Subcutaneous abdominal adipose tissue (tissue), 5 donors: ENCODE measurements around the gene RNF39.

Source experiments
- H3K27ac ChIP-seq: one replicate; pipeline ENCODE4 v1.7.0; 2013; ENCODE audit warnings: low read depth, mild to moderate bottlenecking, inconsistent platforms, low read length, moderate library complexity
- H3K27me3 ChIP-seq, 5 donors: one replicate each; pipeline ENCODE4 v1.7.0; 2013; ENCODE audit warnings: low read length in 5 of 5, inconsistent platforms in 1 of 5; ENCODE audit not compliant: control insufficient read depth in 5 of 5, insufficient read depth in 4 of 5
- H3K36me3 ChIP-seq, 5 donors: one replicate each; pipeline ENCODE4 v1.7.0; 2013; ENCODE audit warnings: low read length in 5 of 5; ENCODE audit not compliant: control insufficient read depth in 5 of 5, insufficient read depth in 5 of 5
- H3K4me1 ChIP-seq, 5 donors: one replicate each; pipeline ENCODE4 v1.7.0; 2013; ENCODE audit warnings: low read length in 5 of 5, mild to moderate bottlenecking in 3 of 5, moderate library complexity in 1 of 5; ENCODE audit not compliant: control insufficient read depth in 5 of 5, insufficient read depth in 5 of 5
- H3K4me3 ChIP-seq, 5 donors: one replicate each; pipeline ENCODE4 v1.7.0; 2013; ENCODE audit warnings: low read length in 5 of 5, low read depth in 1 of 5
- H3K9ac ChIP-seq, 5 donors: one replicate each; pipeline ENCODE4 v1.7.0; 2013; ENCODE audit warnings: low read length in 5 of 5, mild to moderate bottlenecking in 4 of 5, moderate library complexity in 3 of 5
- H3K9me3 ChIP-seq, 5 donors: one replicate each; pipeline ENCODE4 v1.7.0; 2013; ENCODE audit warnings: low read length in 5 of 5; ENCODE audit not compliant: control insufficient read depth in 5 of 5
- donor health status: healthy.
- donor health status: healthy.
- donor health status: healthy.
- donor health status: healthy.
- donor health status: healthy.

Gene RNF39

GRCh38 chr6:30073489-30074235, 1.9 kb downstream of the RNF39 start:
- H3K36me3 ChIP-seq, result peaks cover 0 to 15% (median 11%) of the 10 kb centered on the region in 5 donors
- no peak overlapping the region for H3K9ac ChIP-seq
- H3K9me3 ChIP-seq, result no peaks in the 10 kb centered on the region
- no peak overlapping the region for H3K4me3 ChIP-seq
- peaks cover 0 to 25% (median 24%) of the 10 kb centered on the region in 5 donors for H3K4me1 ChIP-seq
- H3K27me3 ChIP-seq, result peaks cover 44 to 60% (median 53%) of the 10 kb centered on the region in 5 donors
- H3K27ac ChIP-seq, result no peak overlapping the region

GRCh38 chr6:30071858-30072257, 3.7 kb downstream of the RNF39 start:
- Histone ChIP-seq H3K9me3 (no peaks in the 10 kb centered on the region), H3K27me3 (peaks cover 44 to 56% (median 48%) of the 10 kb centered on the region in 5 donors), H3K27ac (no peak overlapping the region), H3K4me3 (peak overlapping the region in 1 of 5 donors; percentile 5), H3K4me1 (peaks cover 0 to 37% (median 31%) of the 10 kb centered on the region in 5 donors), H3K9ac (no peak overlapping the region), H3K36me3 (peaks cover 0 to 19% (median 11%) of the 10 kb centered on the region in 5 donors)

- peak overlapping the region in 3 of 5 donors; percentile 5 to 40 (median 18) for H3K4me3 ChIP-seq
- H3K9ac ChIP-seq, result no peak overlapping the region
- H3K27ac ChIP-seq, result no peak overlapping the region
- H3K4me1 ChIP-seq, result peaks cover 3 to 42% (median 36%) of the 10 kb centered on the region in 5 donors
- H3K9me3 ChIP-seq, result no peaks in the 10 kb centered on the region
- H3K27me3 ChIP-seq, result peaks cover 44 to 55% (median 48%) of the 10 kb centered on the region in 5 donors
- H3K36me3 ChIP-seq, result peaks cover 0 to 19% (median 11%) of the 10 kb centered on the region in 5 donors
These were observed 4.3 kb downstream of the RNF39 start for GRCh38 chr6:30071081-30071818.

GRCh38 chr6:30067460-30068139, 8.0 kb downstream of the RNF39 start:
- Histone ChIP-seq H3K9ac (peak overlapping the region; percentile 75 to 92 (median 80)), H3K4me1 (peaks cover 3 to 38% (median 30%) of the 10 kb centered on the region in 5 donors), H3K4me3 (peak overlapping the region; percentile 86 to 97 (median 88)), H3K36me3 (peaks cover 0 to 19% (median 14%) of the 10 kb centered on the region in 5 donors), H3K27ac (peak overlapping the region; percentile 87), H3K27me3 (peaks cover 14 to 19% (median 15%) of the 10 kb centered on the region in 5 donors), H3K9me3 (no peaks in the 10 kb centered on the region)

GRCh38 chr6:30066577-30067459, 8.8 kb downstream of the RNF39 start, which contains the start of gene PPP1R11:
Gene PPP1R11 (plus strand): TSS chr6:30067198. CDS start chr6:30067411, 213 bp downstream.
- Histone ChIP-seq H3K27me3 (peaks cover 6 to 12% (median 11%) of the 10 kb centered on the region in 5 donors), H3K4me3 (peak within 1 kb of the TSS; percentile 86 to 97 (median 88)), H3K36me3 (peaks cover 0 to 19% (median 14%) of the 10 kb centered on the region in 5 donors), H3K9me3 (no peaks in the 10 kb centered on the region), H3K4me1 (peaks cover 7 to 42% (median 35%) of the 10 kb centered on the region in 5 donors), H3K27ac (peak within 1 kb of the TSS; percentile 87), H3K9ac (peak within 1 kb of the TSS; percentile 77 to 92 (median 80))

- peaks cover 12 to 39% (median 36%) of the 10 kb centered on the region in 5 donors for H3K4me1 ChIP-seq
- H3K9ac ChIP-seq, result peak overlapping the region; percentile 33 to 77 (median 64)
- H3K9me3 ChIP-seq, result no peaks in the 10 kb centered on the region
- H3K4me3 ChIP-seq, result peak overlapping the region; percentile 86 to 97 (median 88)
- peaks cover 0 to 5% (median 4%) of the 10 kb centered on the region in 5 donors for H3K27me3 ChIP-seq
- peaks cover 0 to 19% (median 14%) of the 10 kb centered on the region in 5 donors for H3K36me3 ChIP-seq
- peak overlapping the region; percentile 87 for H3K27ac ChIP-seq
These were observed 9.5 kb downstream of the RNF39 start for GRCh38 chr6:30066082-30066481.

GRCh38 chr6:30063315-30063714, 12.3 kb downstream of the RNF39 start:
- Histone ChIP-seq H3K4me3 (no peak overlapping the region), H3K4me1 (peaks cover 23 to 50% (median 44%) of the 10 kb centered on the region in 5 donors)

GRCh38 chr6:30062471-30063178, 12.9 kb downstream of the RNF39 start:
- no peak overlapping the region for H3K27ac ChIP-seq
- peaks cover 23 to 43% (median 38%) of the 10 kb centered on the region in 5 donors for H3K4me1 ChIP-seq
- H3K36me3 ChIP-seq, result peaks cover 2 to 7% (median 3%) of the 10 kb centered on the region in 5 donors
- H3K9ac ChIP-seq, result no peak overlapping the region
- H3K27me3 ChIP-seq, result no peaks in the 10 kb centered on the region
- H3K9me3 ChIP-seq, result no peaks in the 10 kb centered on the region
- H3K4me3 ChIP-seq, result peak overlapping the region in 2 of 5 donors; percentile 96 to 97

More at GRCh38 chr6:30063315-30063714, 12.3 kb downstream of the RNF39 start:
- no peak overlapping the region for H3K27ac ChIP-seq
- H3K9ac ChIP-seq, result no peak overlapping the region
- peaks cover 0 to 4% (median under 1%) of the 10 kb centered on the region in 5 donors for H3K36me3 ChIP-seq
- H3K27me3 ChIP-seq, result no peaks in the 10 kb centered on the region
- H3K9me3 ChIP-seq, result no peaks in the 10 kb centered on the region
